ENCODE results near the gene G6PC2. TPM values are rescaled to one million over a fixed set of nuclear protein-coding genes. Genes with fewer than 3 reads are reported as not detected.

The G6PC2 gene
- total and polyA plus RNA-seq, 2 of the 8 experiments (the other 6 are each of a cell fraction or from before 2014, with no cell fraction given): not detected

DNA sequence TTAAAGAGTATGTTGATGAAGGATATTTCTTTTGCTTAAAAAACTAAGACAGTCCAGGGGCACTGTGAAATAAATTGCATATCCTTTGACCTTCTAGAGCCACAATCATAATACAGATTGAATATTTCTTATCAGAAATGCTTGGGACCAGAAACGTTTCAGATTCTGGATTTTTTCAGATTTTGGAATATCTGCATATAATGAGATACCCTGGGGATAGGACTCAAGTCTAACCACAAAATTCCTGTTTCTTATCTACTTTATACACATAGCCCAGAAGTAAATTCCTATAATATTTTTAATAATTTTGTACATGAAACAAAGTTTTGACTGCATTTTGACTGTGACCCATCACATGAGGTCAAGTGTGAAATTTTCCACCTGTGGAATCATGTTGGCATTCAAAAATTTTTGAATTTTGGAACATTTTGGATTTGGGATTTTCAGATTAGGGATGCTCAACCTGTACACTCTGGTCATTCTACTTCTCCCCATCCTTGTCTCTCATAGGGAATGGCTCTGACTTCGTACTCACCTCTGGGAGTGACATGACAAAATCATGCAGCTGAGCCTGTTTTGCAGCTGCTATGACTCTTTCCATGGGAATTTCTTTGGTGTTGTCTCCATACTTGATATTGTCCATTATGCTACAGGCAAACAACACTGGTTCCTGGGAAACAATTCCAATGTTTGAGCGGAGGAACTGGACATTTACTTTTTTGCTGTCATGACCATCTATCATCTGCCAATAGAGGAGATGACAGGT lies 25.7 kb downstream of the G6PC2 start:
- H2AK5ac ChIP-seq (ENCODE audit: low read depth, low read length): no peak overlapping the region
- no peaks in the 10 kb centered on the region for H3K79me1 ChIP-seq (ENCODE audit: low read depth, low read length)
- H3K79me2 ChIP-seq (ENCODE audit: control insufficient read depth in 1 of 2, insufficient read depth in 2 of 2, low read length in 2 of 2): no peaks in the 10 kb centered on the region
- H2AFZ ChIP-seq (ENCODE audit: low read length): no peak overlapping the region
- no peaks in the 10 kb centered on the region for H3K27me3 ChIP-seq (replicated peaks in 1 of 4; ENCODE audit: control insufficient read depth in 3 of 4, extremely low read depth in 1 of 4, insufficient read depth in 3 of 4, low read length in 3 of 4)
- H4K91ac ChIP-seq (replicated peaks; ENCODE audit: insufficient read length, low read length): no peak overlapping the region
- no peak overlapping the region for H2BK120ac ChIP-seq (replicated peaks; ENCODE audit: low read depth, low read length)
- 94% methylated on average over 3 of the region's 3 CpGs; no CpG with 5 or more reads in 1 of the 2 experiments for WGBS, 2 experiments (ENCODE audit: extremely low coverage in 1 of 2, insufficient coverage in 1 of 2, insufficient read length in 1 of 2, insufficient replicate concordance in 2 of 2, low coverage in 1 of 2, low lambda C conversion rate in 2 of 2, missing lambda C conversion rate in 1 of 2)
- FAIRE-seq (no peak), DNase-seq (ENCODE audit: low read depth in 1 of 2, low spot score in 2 of 2) (no peak)
- no peak overlapping the region for H2BK20ac ChIP-seq (ENCODE audit: low read length)
- H4K5ac ChIP-seq (ENCODE audit: insufficient read length, low read depth, low read length): no peak overlapping the region
- H3K36me3 ChIP-seq (ENCODE audit: control insufficient read depth in 2 of 4, insufficient read depth in 4 of 4, low read length in 3 of 4): no peaks in the 10 kb centered on the region
- no peak overlapping the region for H2BK15ac ChIP-seq (ENCODE audit: low read length)
- no peak overlapping the region for H3K9ac ChIP-seq (replicated peaks in 1 of 4; ENCODE audit: extremely low read depth in 1 of 4, low read depth in 3 of 4, low read length in 3 of 4)
- H2BK12ac ChIP-seq (ENCODE audit: low read depth, low read length): no peak overlapping the region
- no peak overlapping the region for H3K27ac ChIP-seq (ENCODE audit: low read depth, low read length)
- no peak overlapping the region for H3K4me2 ChIP-seq (ENCODE audit: insufficient read depth in 1 of 2, low read depth in 2 of 2, low read length in 2 of 2)
- H4K8ac ChIP-seq (ENCODE audit: extremely low read depth, insufficient read depth, low read length): no peak overlapping the region
- H3K23me2 ChIP-seq (ENCODE audit: low read depth, low read length): no peaks in the 10 kb centered on the region
- H2BK5ac ChIP-seq (ENCODE audit: low read depth, low read length): no peak overlapping the region
- ChIA-PET POLR2A (ENCODE audit: partially characterized antibody) (no interaction called here), CTCF (ENCODE audit: partially characterized antibody) (interaction anchor here (0.5 to 1.0 kb wide), 2 partner anchors 34 to 152 kb away, joined by 3 read pairs; no protein-coding TSS in a partner anchor)
- no peak overlapping the region for H3K18ac ChIP-seq (ENCODE audit: extremely low read depth, low read length)
- H4K20me1 ChIP-seq (replicated peaks in 1 of 2; ENCODE audit: control insufficient read depth in 1 of 2, insufficient read depth in 2 of 2, low read length in 2 of 2): no peaks in the 10 kb centered on the region
- H3K56ac ChIP-seq (replicated peaks; ENCODE audit: insufficient read length, low read depth, low read length): no peak overlapping the region
- no peak overlapping the region for H3K14ac ChIP-seq (ENCODE audit: insufficient read length)
- no peaks in the 10 kb centered on the region for H3K9me3 ChIP-seq (ENCODE audit: insufficient read depth in 2 of 2, low read depth in 1 of 2, low read length in 1 of 2)
- no peak overlapping the region for H3K4me3 ChIP-seq (ENCODE audit: extremely low read depth in 1 of 4, insufficient read depth in 2 of 4, low read depth in 3 of 4, low read length in 4 of 4)
- H3K23ac ChIP-seq (ENCODE audit: insufficient read length): no peak overlapping the region
- H3K4me1 ChIP-seq (replicated peaks in 1 of 4; ENCODE audit: control insufficient read depth in 3 of 4, insufficient read depth in 4 of 4, low read length in 3 of 4): no peaks in the 10 kb centered on the region
- no peak overlapping the region for H3K4ac ChIP-seq (replicated peaks; ENCODE audit: insufficient read length, low read depth, low read length)
- no peak for TF ChIP-seq MAX (IDR thresholded peaks at IDR 0.05)
- TF ChIP-seq SP2 (IDR thresholded peaks at IDR 0.05; ENCODE audit: low read length): no peak
- no peak for TF ChIP-seq CBX8 (IDR thresholded peaks at IDR 0.05; ENCODE audit: borderline replicate concordance, low read depth, low read length)
- TF ChIP-seq CHD1 (IDR thresholded peaks at IDR 0.05; ENCODE audit: low read depth, low read length): no peak
- TF ChIP-seq EP300 (IDR thresholded peaks at IDR 0.05; ENCODE audit: borderline replicate concordance in 1 of 2, low read depth in 2 of 2, low read length in 2 of 2): no peak
- no peak for TF ChIP-seq SP4 (IDR thresholded peaks at IDR 0.05; ENCODE audit: low read length)
- TF ChIP-seq BACH1 (IDR thresholded peaks at IDR 0.05; ENCODE audit: low read length): no peak
